Pulmonary artery endothelial cell (primary cell): ENCODE measurements around the gene GNG4. TPM values are rescaled to one million over a fixed set of nuclear protein-coding genes. Genes with fewer than 3 reads are reported as not detected.
"Not testable (repeated sequence)": the region's sequence is repeated elsewhere in the genome, so short reads cannot be mapped to it uniquely, and the experiment has no call there.

Experiments used
- DNase-seq: peaks from one replicate; pipeline ENCODE4 v3.0.0-alpha.2; 2011; ENCODE audit warnings: low read depth, low spot score
- total RNA-seq: library from RNA; depleted of rRNA; stranded (reverse); fragments of >200 nt; gene quantifications from 2 replicates; pipeline ENCODE4 v1.2.3, GENCODE V29; 2014

The GNG4 gene
- total RNA-seq, 1 donor from 2014 or later, result not detected

- not testable (repeated sequence) for DNase-seq
Observed at GRCh38 chr1:235542845-235543244, 106.7 kb downstream of the GNG4 start.

DNA sequence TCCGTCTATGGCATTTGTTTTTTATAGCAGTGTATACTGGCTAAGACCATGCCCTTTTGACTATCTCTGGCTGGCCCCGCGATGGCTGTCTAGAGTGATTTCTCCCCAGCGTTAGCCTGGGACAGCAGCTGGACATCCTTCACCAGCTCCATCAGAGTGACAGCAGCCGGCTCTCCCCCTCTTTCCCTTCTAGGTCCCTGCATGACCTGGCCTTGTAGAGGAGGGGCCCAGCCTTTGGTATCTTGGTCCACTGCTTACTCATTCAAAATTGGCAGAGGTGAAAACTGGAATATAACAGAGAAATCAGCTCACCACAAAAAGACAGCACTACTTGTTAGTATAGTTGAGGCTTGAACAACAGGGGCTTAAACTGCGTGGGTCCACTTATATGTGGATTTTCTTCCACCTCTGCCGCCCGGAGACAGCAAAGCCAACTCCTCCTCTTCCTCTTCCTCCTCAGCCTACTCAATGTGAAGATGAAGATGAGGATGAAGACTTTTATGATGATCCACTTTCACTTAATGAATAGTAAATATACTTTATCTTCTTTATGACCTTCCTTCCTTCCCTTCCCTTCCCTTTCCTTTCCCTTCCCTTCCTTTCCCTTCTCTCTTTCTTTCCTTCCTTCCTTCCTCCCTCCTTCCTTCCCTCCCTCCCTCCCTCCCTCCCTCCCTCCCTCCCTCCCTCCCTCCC, 116.0 kb downstream of the GNG4 start:
- no peak for DNase-seq

DNA sequence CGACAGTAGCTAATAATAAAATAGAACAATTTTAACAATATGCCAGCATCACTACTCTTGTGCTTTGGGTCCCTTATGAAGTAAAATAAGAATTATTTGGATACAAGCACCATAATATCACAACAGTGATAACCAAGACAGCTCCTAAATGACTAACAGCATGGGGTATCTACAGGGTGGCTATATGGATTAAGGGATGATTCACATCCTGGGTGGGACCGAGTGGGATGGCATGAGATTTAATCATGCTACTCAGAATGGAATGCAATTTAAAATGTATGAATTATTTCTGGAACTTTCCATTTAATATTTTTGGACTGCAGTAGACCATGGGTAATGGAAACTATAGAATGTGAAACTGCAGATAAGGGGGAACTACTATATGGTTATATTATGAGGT, 117.2 kb downstream of the GNG4 start:
- DNase-seq, result no peak

- no peak for DNase-seq
Observed at GRCh38 chr1:235527196-235527814, 122.3 kb downstream of the GNG4 start.

DNA sequence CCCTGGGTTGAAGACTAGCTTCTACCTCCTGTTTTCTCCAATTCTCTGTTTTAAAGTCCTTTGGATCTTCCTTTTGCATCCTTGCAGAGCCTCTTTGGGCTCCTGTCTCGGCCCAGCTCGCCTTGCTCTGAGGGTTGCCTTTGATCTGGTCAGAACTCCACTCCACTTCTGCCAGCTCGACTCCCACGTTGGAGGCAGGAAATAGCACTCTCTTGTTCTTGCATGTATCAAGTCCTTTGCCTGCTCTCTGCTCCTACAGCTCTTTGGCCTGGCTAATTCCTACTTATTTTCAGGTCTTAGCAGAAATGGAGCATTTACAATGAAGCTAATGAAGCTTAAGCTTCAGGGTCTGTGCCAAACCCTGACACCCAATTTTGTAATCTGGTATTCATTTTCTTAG, 124.3 kb downstream of the GNG4 start:
- no peak for DNase-seq

GRCh38 chr1:235516862-235517446, 132.6 kb downstream of the GNG4 start:
- no peak for DNase-seq

GRCh38 chr1:235515844-235516512, 133.6 kb downstream of the GNG4 start:
- DNase-seq, result no peak

- peak; percentile 35 for DNase-seq
Observed at GRCh38 chr1:235513495-235514366, 135.9 kb downstream of the GNG4 start.

- DNase-seq, result no peak
Observed at GRCh38 chr1:235511470-235512240, 137.9 kb downstream of the GNG4 start.

DNA sequence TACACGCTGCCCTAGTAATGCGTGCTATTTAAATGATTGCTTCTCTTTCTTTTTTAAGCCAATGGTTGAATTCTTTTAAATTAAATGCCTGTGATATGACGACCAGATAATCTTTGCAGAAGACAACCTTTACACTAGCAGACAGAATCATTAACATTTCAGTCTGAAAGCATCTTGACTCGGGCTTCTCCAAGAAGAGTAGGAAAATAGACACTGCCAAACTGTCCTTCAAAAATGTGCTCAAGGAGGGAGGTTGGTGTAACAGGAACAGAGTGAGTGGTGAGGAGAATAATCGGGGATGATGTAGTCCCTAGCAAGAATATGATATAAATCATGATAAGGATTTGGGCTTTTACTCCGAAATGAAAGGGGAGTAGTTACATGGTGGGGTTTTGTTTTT, 138.8 kb downstream of the GNG4 start:
- no peak for DNase-seq

DNA sequence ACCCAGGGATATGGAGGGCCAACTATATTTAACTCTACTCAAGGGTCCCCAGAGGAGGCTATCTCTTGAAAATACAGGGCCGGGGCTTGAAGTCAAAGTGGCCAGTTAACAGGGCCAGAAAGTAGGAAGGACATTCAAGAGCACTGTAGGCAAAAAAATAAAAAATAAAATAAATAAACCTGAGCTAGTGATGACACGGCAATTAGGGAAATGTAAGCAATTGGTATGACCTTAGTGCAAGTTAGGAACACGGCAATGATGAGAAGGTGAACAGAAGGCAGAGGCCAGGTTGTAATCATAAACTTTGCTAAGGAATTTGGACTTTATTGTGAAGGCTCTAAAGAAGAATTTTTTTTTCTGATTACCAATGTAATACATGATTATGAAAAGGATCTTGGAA, 142.0 kb downstream of the GNG4 start:
- no peak for DNase-seq

GRCh38 chr1:235504494-235505222, 144.9 kb downstream of the GNG4 start:
- DNase-seq, result peak; percentile 94

- DNase-seq, result no peak
Observed at GRCh38 chr1:235504122-235504493, 145.5 kb downstream of the GNG4 start, which contains the start of gene B3GALNT2. B3GALNT2 (minus strand) TSS chr1:235504452; CDS start chr1:235504252, 200 bp downstream.

DNA sequence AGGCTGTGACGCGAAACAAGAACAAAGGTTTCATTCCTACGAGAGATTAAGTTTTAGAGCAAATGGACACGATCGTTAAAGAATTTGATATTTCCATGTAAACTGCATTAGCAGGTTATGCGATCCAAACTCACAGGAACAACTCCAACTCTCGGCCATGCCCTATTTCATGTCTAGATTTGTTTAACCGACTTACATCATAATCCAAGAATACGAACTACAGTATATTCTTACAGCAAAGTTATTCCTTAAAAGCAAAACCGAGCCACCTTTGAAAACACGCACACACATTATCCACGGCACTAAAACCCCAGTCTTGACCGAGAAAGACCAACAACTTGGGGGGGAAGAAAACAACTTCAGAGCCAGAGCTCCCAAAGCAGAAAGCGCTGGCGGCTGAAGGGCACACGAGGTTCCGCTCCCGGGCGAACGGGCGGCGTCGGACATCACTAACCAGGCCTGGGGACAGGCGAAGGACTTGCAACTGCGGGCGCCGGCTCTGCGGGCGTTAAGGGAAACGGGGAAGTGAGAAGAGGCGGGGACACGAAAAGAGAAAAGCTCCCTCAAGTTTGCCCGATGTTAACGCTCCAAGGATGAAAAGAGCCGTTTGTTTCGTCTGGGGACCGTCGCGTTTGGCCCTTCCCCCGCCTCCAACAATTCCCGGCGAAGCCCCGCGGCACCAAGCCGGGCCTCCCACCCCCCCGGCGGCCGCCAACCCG, 146.0 kb downstream of the GNG4 start:
- DNase-seq, result peak; percentile 13

DNA sequence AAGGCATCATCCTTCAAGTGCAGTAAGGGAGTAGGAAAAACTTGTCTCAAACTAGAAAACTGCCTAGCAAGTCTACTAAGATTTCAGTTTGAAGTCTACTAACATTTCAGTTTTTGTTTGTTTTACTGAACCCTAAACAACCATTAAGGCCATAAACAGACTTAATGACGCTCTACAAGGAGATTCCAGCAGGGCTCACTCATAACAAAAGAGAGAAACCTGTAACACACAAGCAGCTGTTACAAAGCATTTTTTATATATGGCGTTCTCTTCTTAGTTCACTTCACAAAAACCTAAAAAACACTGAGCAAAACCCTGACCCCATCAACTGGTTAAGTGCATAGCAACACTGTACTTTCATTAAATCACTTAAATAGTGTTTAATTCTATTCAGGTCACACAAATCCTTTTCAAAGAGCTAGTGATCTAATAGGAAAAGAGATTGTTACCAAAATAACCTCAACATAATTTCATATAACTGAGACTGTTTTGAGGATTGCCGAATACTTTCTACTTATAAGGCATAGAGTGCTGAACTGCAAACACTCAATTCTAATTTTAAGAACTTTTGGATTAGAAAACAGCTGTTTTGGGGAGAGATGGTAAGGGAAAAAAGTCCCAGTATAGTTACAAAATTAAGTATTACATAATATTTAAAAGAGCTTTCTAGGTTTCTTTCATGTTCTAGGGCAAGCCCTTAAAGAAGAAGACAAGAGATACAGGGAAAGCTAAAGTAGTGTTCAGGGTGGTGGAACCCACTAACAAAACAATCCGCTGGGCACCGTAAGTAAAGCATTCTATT, 146.8 kb downstream of the GNG4 start:
- no peak for DNase-seq

DNA sequence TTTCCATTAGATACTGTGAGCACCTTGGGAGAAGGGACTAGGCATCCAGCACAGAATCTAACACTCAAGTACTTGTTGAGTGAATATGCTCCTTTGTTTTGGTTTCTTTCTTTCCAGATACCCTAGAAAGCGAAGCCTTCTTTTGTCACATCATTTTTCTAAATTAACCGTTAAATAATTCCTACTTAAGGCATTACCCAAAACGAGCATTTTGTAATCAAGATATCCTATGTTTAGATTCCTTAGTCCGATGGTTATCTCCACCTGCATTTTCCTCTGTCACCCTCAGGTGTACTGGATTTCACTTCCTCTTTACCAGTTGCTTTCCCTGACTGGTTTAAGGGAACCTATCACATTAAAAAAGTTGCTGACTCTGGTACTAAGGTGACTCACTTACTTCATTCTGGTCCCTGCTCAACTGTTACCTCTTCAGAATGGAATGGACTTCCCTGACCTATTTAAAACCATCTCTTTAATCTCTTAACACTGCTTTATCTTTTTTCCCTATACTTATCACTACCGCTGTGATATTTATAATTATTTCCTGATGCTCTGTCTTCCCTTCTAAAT, 148.5 kb downstream of the GNG4 start:
- no peak for DNase-seq
